ENCODE data around the gene S100P. TPM values are rescaled to one million over a fixed set of nuclear protein-coding genes. Genes with fewer than 3 reads are reported as not detected.
"Not testable (repeated sequence)": the region's sequence is repeated elsewhere in the genome, so short reads cannot be mapped to it uniquely, and the experiment has no call there.

The S100P gene
- total and polyA plus RNA-seq, 4 donors: 34.2 to 118 (median 51.6) TPM

GRCh38 chr4:6668391-6668790 is 25.3 kb upstream of the S100P start:
- DNase-seq (no peak), ATAC-seq (ENCODE audit: insufficient read depth, low FRiP score) (no peak)
- H3K27me3 ChIP-seq (ENCODE audit: control insufficient read depth in 3 of 3, insufficient read depth in 3 of 3, low read length in 2 of 3): peaks cover 0 to 15% (median 15%) of the 10 kb centered on the region in 3 donors
- peaks cover 0 to 3% (median under 1%) of the 10 kb centered on the region in 4 donors for H3K9me3 ChIP-seq (ENCODE audit: control insufficient read depth in 4 of 4, insufficient read depth in 3 of 4, low read length in 3 of 4)
- no peak overlapping the region for H3K27ac ChIP-seq (ENCODE audit: low read depth in 1 of 2, low read length in 1 of 2)
- H3K36me3 ChIP-seq (ENCODE audit: control insufficient read depth in 4 of 4, insufficient read depth in 4 of 4, low read length in 4 of 4): peaks cover 0 to 3% (median under 1%) of the 10 kb centered on the region in 4 donors
- H3K4me3 ChIP-seq: no peak overlapping the region
- 81 to 86% methylated on average over 11 of the region's 11 CpGs for WGBS, 2 donors
- H3K4me1 ChIP-seq (ENCODE audit: control insufficient read depth in 5 of 5, insufficient read depth in 5 of 5, low read length in 5 of 5): peaks cover 0 to 8% (median 5%) of the 10 kb centered on the region in 5 donors
- H3K9ac ChIP-seq (ENCODE audit: insufficient read depth in 1 of 2, low read length in 2 of 2): no peak overlapping the region
- TF ChIP-seq CTCF (IDR thresholded peaks at IDR 0.05; ENCODE audit: control extremely low read depth, extremely low read depth): no peak

- no peak overlapping the region for H3K4me3 ChIP-seq
- H3K27me3 ChIP-seq (ENCODE audit: control insufficient read depth in 3 of 3, insufficient read depth in 3 of 3, low read length in 2 of 3): no peaks in the 10 kb centered on the region
- no peak overlapping the region for H3K9ac ChIP-seq (ENCODE audit: insufficient read depth in 1 of 2, low read length in 2 of 2)
- no peak overlapping the region for H3K27ac ChIP-seq (ENCODE audit: low read depth in 1 of 2, low read length in 1 of 2)
- H3K4me1 ChIP-seq (ENCODE audit: control insufficient read depth in 5 of 5, insufficient read depth in 5 of 5, low read length in 5 of 5): peaks cover 8 to 22% (median 17%) of the 10 kb centered on the region in 5 donors
- TF ChIP-seq CTCF (IDR thresholded peaks at IDR 0.05; ENCODE audit: control extremely low read depth, extremely low read depth): no peak
- WGBS, 2 donors: 93 to 100% methylated on average over 1 of the region's 1 CpG
- no peaks in the 10 kb centered on the region for H3K9me3 ChIP-seq (ENCODE audit: control insufficient read depth in 4 of 4, insufficient read depth in 3 of 4, low read length in 3 of 4)
- DNase-seq (no peak), ATAC-seq (ENCODE audit: insufficient read depth, low FRiP score) (no peak)
- H3K36me3 ChIP-seq (ENCODE audit: control insufficient read depth in 4 of 4, insufficient read depth in 4 of 4, low read length in 4 of 4): peaks cover 0 to 10% (median 2%) of the 10 kb centered on the region in 4 donors
Observed at GRCh38 chr4:6671648-6672047, 22.0 kb upstream of the S100P start.

GRCh38 chr4:6672131-6672530 is 21.5 kb upstream of the S100P start:
- Histone ChIP-seq H3K9me3 (ENCODE audit: control insufficient read depth in 4 of 4, insufficient read depth in 3 of 4, low read length in 3 of 4) (no peaks in the 10 kb centered on the region), H3K4me3 (no peak overlapping the region), H3K36me3 (ENCODE audit: control insufficient read depth in 4 of 4, insufficient read depth in 4 of 4, low read length in 4 of 4) (peaks cover 0 to 10% (median 2%) of the 10 kb centered on the region in 4 donors), H3K27me3 (ENCODE audit: control insufficient read depth in 3 of 3, insufficient read depth in 3 of 3, low read length in 2 of 3) (no peaks in the 10 kb centered on the region), H3K27ac (ENCODE audit: low read depth in 1 of 2, low read length in 1 of 2) (no peak overlapping the region), H3K4me1 (ENCODE audit: control insufficient read depth in 5 of 5, insufficient read depth in 5 of 5, low read length in 5 of 5) (peaks cover 11 to 27% (median 19%) of the 10 kb centered on the region in 5 donors), H3K9ac (ENCODE audit: insufficient read depth in 1 of 2, low read length in 2 of 2) (no peak overlapping the region)
- TF ChIP-seq CTCF (IDR thresholded peaks at IDR 0.05; ENCODE audit: control extremely low read depth, extremely low read depth): no peak
- WGBS, 2 donors: 96% methylated on average over 19 of the region's 19 CpGs
- no peak for DNase-seq
- no peak for ATAC-seq (ENCODE audit: insufficient read depth, low FRiP score)

GRCh38 chr4:6672541-6673190 is 21.0 kb upstream of the S100P start:
- not testable (repeated sequence) for ATAC-seq (ENCODE audit: insufficient read depth, low FRiP score); DNase-seq; H3K4me3 ChIP-seq; H3K9ac ChIP-seq (ENCODE audit: insufficient read depth in 1 of 2, low read length in 2 of 2); H3K27me3 ChIP-seq (ENCODE audit: control insufficient read depth in 3 of 3, insufficient read depth in 3 of 3, low read length in 2 of 3); H3K9me3 ChIP-seq (ENCODE audit: control insufficient read depth in 4 of 4, insufficient read depth in 3 of 4, low read length in 3 of 4)
- 96 to 97% methylated on average over 28 to 34 of the region's 34 CpGs for WGBS, 2 donors
- Histone ChIP-seq H3K27ac (ENCODE audit: low read depth in 1 of 2, low read length in 1 of 2) (peak overlapping the region in 1 of 2 donors; percentile 28), H3K4me1 (ENCODE audit: control insufficient read depth in 5 of 5, insufficient read depth in 5 of 5, low read length in 5 of 5) (peaks cover 11 to 28% (median 19%) of the 10 kb centered on the region in 5 donors), H3K36me3 (ENCODE audit: control insufficient read depth in 4 of 4, insufficient read depth in 4 of 4, low read length in 4 of 4) (peaks cover 0 to 10% (median 3%) of the 10 kb centered on the region in 4 donors)

GRCh38 chr4:6673191-6673659 is 20.5 kb upstream of the S100P start:
- H3K27ac ChIP-seq (ENCODE audit: low read depth in 1 of 2, low read length in 1 of 2): peak overlapping the region; percentile 71 to 86
- not testable (repeated sequence) for H3K27me3 ChIP-seq (ENCODE audit: control insufficient read depth in 3 of 3, insufficient read depth in 3 of 3, low read length in 2 of 3); H3K9me3 ChIP-seq (ENCODE audit: control insufficient read depth in 4 of 4, insufficient read depth in 3 of 4, low read length in 3 of 4); ATAC-seq (ENCODE audit: insufficient read depth, low FRiP score); H3K4me3 ChIP-seq
- H3K9ac ChIP-seq (ENCODE audit: insufficient read depth in 1 of 2, low read length in 2 of 2): peak overlapping the region; percentile 40 to 87
- H3K4me1 ChIP-seq (ENCODE audit: control insufficient read depth in 5 of 5, insufficient read depth in 5 of 5, low read length in 5 of 5): peaks cover 11 to 28% (median 19%) of the 10 kb centered on the region in 5 donors
- peak in 1 of 3 donors; percentile 34 for DNase-seq
- WGBS, 2 donors: 27 to 34% methylated on average over 14 of the region's 14 CpGs
- H3K36me3 ChIP-seq (ENCODE audit: control insufficient read depth in 4 of 4, insufficient read depth in 4 of 4, low read length in 4 of 4): peaks cover 0 to 10% (median 3%) of the 10 kb centered on the region in 4 donors

All from lung (tissue), 12 donors.